ENCODE measurements around the gene TWF1. TPM values are rescaled to one million over a fixed set of nuclear protein-coding genes. Genes with fewer than 3 reads are reported as not detected.

Gene TWF1
- polyA plus RNA-seq, 1 donor from 2014 or later: 97.2 TPM

DNA sequence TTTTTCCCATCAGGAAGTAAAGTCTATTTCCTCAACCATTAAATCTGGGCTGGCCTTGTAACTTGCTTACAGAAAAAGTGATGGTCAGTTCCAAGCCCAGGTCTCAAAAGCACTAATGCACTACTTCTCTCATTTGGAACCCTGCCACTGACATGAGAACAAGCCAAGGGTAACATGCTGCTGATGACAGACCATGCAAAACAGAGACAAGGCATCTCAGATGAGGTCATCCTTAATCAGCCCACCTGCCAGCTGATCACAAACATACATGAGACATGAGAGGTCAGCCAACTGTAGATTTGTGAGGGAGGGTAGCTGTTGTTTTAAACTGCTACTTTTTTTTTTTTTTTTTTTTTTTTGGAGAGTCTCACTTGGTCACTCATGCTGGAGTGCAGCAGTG lies 16.2 kb downstream of the TWF1 start:
- TF ChIP-seq EP300 (conservative IDR thresholded peaks at IDR 0.05; ENCODE audit: poor library complexity, severe bottlenecking): no peak
- TF ChIP-seq EZH2 (IDR thresholded peaks at IDR 0.05; ENCODE audit: borderline replicate concordance, insufficient read depth, low read length, poor library complexity, severe bottlenecking): no peak
- TF ChIP-seq, protein P1, sequence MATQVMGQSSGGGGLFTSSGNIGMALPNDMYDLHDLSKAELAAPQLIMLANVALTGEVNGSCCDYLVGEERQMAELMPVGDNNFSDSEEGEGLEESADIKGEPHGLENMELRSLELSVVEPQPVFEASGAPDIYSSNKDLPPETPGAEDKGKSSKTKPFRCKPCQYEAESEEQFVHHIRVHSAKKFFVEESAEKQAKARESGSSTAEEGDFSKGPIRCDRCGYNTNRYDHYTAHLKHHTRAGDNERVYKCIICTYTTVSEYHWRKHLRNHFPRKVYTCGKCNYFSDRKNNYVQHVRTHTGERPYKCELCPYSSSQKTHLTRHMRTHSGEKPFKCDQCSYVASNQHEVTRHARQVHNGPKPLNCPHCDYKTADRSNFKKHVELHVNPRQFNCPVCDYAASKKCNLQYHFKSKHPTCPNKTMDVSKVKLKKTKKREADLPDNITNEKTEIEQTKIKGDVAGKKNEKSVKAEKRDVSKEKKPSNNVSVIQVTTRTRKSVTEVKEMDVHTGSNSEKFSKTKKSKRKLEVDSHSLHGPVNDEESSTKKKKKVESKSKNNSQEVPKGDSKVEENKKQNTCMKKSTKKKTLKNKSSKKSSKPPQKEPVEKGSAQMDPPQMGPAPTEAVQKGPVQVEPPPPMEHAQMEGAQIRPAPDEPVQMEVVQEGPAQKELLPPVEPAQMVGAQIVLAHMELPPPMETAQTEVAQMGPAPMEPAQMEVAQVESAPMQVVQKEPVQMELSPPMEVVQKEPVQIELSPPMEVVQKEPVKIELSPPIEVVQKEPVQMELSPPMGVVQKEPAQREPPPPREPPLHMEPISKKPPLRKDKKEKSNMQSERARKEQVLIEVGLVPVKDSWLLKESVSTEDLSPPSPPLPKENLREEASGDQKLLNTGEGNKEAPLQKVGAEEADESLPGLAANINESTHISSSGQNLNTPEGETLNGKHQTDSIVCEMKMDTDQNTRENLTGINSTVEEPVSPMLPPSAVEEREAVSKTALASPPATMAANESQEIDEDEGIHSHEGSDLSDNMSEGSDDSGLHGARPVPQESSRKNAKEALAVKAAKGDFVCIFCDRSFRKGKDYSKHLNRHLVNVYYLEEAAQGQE (IDR thresholded peaks at IDR 0.05; ENCODE audit: borderline replicate concordance): no peak
- TF ChIP-seq SMC3 (conservative IDR thresholded peaks at IDR 0.05; ENCODE audit: poor library complexity): no peak
- TF ChIP-seq POLR2AphosphoS5 (IDR thresholded peaks at IDR 0.05): no peak
- TF ChIP-seq MXI1 (conservative IDR thresholded peaks at IDR 0.05; ENCODE audit: poor library complexity, severe bottlenecking): no peak
- TF ChIP-seq, protein P2, sequence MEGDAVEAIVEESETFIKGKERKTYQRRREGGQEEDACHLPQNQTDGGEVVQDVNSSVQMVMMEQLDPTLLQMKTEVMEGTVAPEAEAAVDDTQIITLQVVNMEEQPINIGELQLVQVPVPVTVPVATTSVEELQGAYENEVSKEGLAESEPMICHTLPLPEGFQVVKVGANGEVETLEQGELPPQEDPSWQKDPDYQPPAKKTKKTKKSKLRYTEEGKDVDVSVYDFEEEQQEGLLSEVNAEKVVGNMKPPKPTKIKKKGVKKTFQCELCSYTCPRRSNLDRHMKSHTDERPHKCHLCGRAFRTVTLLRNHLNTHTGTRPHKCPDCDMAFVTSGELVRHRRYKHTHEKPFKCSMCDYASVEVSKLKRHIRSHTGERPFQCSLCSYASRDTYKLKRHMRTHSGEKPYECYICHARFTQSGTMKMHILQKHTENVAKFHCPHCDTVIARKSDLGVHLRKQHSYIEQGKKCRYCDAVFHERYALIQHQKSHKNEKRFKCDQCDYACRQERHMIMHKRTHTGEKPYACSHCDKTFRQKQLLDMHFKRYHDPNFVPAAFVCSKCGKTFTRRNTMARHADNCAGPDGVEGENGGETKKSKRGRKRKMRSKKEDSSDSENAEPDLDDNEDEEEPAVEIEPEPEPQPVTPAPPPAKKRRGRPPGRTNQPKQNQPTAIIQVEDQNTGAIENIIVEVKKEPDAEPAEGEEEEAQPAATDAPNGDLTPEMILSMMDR (IDR thresholded peaks at IDR 0.05; ENCODE audit: poor library complexity, severe bottlenecking): no peak
- TF ChIP-seq TAF1 (IDR thresholded peaks at IDR 0.05; ENCODE audit: low read depth): no peak
- no peak overlapping the region for H3K4me2 ChIP-seq (ENCODE audit: low read length)

GRCh38 chr12:43786899-43787693 lies 19.0 kb downstream of the TWF1 start:
- Histone ChIP-seq H2AFZ (ENCODE audit: low read depth, low read length) (no peak overlapping the region), H3K27me3 (ENCODE audit: insufficient read depth, low read depth, low read length) (no peaks in the 10 kb centered on the region), H3K4me2 (ENCODE audit: low read length) (no peak overlapping the region), H3K9me3 (ENCODE audit: low read length) (no peaks in the 10 kb centered on the region), H3K9me2 (ENCODE audit: insufficient read depth, low read length) (no peaks in the 10 kb centered on the region), H3K9ac (ENCODE audit: low read length) (no peak overlapping the region), H3F3A (ENCODE audit: insufficient read depth, low read length, poor library complexity, severe bottlenecking) (no peaks in the 10 kb centered on the region), H3K27ac (ENCODE audit: low read length) (no peak overlapping the region), H3K36me3 (ENCODE audit: insufficient read depth, low read length) (no peaks in the 10 kb centered on the region), H3K4me3 (ENCODE audit: low read length) (no peak overlapping the region), H3K79me2 (replicated peaks; ENCODE audit: insufficient read depth, low read length) (no peaks in the 10 kb centered on the region), H4K20me1 (ENCODE audit: insufficient read depth) (no peaks in the 10 kb centered on the region)
- TF ChIP-seq TAF1 (IDR thresholded peaks at IDR 0.05; ENCODE audit: low read depth) (no peak), SMC3 (conservative IDR thresholded peaks at IDR 0.05; ENCODE audit: poor library complexity) (no peak), EZH2 (IDR thresholded peaks at IDR 0.05; ENCODE audit: borderline replicate concordance, insufficient read depth, low read length, poor library complexity, severe bottlenecking) (no peak), POLR2AphosphoS5 (IDR thresholded peaks at IDR 0.05) (no peak), RAD21 (conservative IDR thresholded peaks at IDR 0.05) (no peak), MXI1 (conservative IDR thresholded peaks at IDR 0.05; ENCODE audit: poor library complexity, severe bottlenecking) (no peak), EP300 (conservative IDR thresholded peaks at IDR 0.05; ENCODE audit: poor library complexity, severe bottlenecking) (no peak)
- TF ChIP-seq, protein P1 (IDR thresholded peaks at IDR 0.05; ENCODE audit: borderline replicate concordance): no peak
- TF ChIP-seq, protein P2 (IDR thresholded peaks at IDR 0.05; ENCODE audit: poor library complexity, severe bottlenecking): no peak

More for the DNA sequence above, 16.2 kb downstream of the TWF1 start:
- Histone ChIP-seq H3K9me3 (ENCODE audit: low read length) (no peaks in the 10 kb centered on the region), H3K79me2 (replicated peaks; ENCODE audit: insufficient read depth, low read length) (no peaks in the 10 kb centered on the region), H3K9ac (ENCODE audit: low read length) (no peak overlapping the region), H3K36me3 (ENCODE audit: insufficient read depth, low read length) (no peaks in the 10 kb centered on the region), H3K27me3 (ENCODE audit: insufficient read depth, low read depth, low read length) (no peaks in the 10 kb centered on the region), H3F3A (ENCODE audit: insufficient read depth, low read length, poor library complexity, severe bottlenecking) (no peaks in the 10 kb centered on the region), H4K20me1 (ENCODE audit: insufficient read depth) (no peaks in the 10 kb centered on the region), H3K9me2 (ENCODE audit: insufficient read depth, low read length) (no peaks in the 10 kb centered on the region), H2AFZ (ENCODE audit: low read depth, low read length) (no peak overlapping the region), H3K27ac (ENCODE audit: low read length) (no peak overlapping the region), H3K4me3 (ENCODE audit: low read length) (no peak overlapping the region)
